NCI-H187 (cell line): ENCODE results near the gene REC114.
"Not testable (repeated sequence)": the region's sequence is repeated elsewhere in the genome, so short reads cannot be mapped to it uniquely, and the experiment has no call there.

ENCODE experiments used
- DNase-seq, 2 experiments: peaks; one replicate each; lab custom pipeline; 2025; lab: John Stamatoyannopoulos, UW

The REC114 gene

GRCh38 chr15:73530649-73531048 is 87.7 kb downstream of the REC114 start:
- no peak for DNase-seq

GRCh38 chr15:73538123-73538522 is 95.2 kb downstream of the REC114 start:
- no peak for DNase-seq

DNA sequence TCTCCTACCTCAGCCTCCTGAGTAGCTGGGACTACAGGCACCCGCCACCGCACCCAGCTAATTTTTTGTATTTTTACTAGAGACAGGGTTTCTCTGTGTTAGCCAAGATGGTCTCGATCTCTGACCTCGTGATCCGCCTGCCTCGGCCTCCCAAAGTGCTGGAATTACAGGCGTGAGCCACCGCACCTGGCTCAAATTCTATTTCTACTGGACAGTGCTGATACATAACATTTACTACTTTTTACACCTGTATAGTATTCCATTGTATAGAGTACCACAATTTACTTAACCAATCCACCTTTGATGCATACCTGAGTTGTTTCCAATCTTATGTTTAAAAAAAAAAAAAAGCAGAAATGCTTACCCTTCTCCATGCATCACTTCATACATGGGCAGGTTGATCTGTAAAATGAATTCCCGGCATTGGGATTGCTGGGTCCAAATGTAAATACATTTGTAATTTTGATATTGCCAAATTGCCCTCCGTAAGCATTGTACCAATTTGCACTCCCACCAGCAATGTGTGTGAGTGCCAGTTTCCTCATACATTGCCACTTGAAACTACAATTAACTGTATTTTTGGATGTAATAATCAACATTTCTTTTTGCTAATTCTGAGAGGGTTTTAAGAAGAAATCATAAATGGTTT is 95.7 kb downstream of the REC114 start:
- no peak for DNase-seq

GRCh38 chr15:73539212-73540128 is 96.5 kb downstream of the REC114 start:
- no peak for DNase-seq

GRCh38 chr15:73540161-73540560 is 97.2 kb downstream of the REC114 start:
- DNase-seq, result no peak

GRCh38 chr15:73541479-73541878 is 98.5 kb downstream of the REC114 start:
- no peak for DNase-seq

DNA sequence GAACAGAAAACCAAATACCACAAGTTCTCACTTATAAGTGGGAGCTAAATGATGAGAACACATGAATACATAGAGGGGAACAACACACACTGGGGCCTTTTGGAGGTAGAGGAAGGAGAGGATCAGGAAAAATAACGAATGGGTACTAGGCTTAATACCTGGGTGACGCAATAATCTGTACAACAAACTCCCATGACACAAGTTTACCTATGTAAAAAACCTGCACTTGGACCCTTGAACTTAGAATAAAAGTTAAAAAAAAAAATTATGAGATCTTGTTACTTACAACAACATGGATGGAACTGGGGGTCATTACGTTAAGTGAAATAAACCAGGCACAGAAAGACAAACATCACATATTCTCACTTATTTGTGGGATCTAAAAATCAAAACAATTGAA is 106.0 kb downstream of the REC114 start:
- DNase-seq, result not testable (repeated sequence)

- no peak for DNase-seq
Observed at GRCh38 chr15:73550190-73550589, 107.2 kb downstream of the REC114 start.

DNA sequence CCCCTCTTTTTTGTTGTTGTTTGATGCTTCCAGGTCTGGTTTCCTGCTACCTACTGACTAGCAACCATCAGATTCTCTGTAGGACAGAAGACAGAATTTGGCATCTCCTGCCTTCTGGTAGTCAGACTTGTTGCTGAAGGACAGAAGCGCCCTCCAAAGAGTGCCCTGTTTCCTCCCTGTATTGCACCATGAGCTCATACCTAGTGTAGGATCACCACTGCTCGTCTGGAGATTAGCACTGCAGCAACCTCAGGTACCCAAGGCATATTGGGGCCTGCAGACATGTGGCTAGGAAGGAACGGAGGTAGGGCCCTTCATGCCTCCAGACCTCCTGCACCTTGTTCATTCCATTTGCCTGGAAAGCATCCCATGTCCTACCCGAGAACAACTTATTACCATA is 112.1 kb downstream of the REC114 start:
- no peak for DNase-seq

GRCh38 chr15:73558529-73558928 is 115.6 kb downstream of the REC114 start:
- no peak for DNase-seq

- DNase-seq, result peak in 1 of 2 experiments; percentile 16
Observed at GRCh38 chr15:73560501-73561117, 117.6 kb downstream of the REC114 start.

- DNase-seq, result no peak
Observed at GRCh38 chr15:73564255-73564654, 121.3 kb downstream of the REC114 start.

DNA sequence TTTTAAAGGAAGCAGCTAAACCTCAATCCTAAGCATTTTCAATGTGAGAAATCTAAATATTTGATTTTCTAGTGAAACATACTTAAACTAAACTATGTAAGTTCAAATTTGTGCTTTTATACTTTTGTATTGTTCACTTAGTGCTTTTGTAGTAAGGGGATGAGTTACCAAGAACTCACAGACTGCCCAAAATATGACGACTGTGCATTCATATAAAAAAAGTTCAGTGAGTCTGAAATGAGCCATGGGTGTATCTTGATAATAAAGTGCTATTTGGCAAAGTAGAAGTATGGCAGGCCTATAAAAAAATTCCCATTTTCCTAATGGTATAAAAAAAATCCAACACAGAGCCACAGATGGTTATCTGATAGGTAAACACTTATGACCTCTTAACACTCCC is 124.1 kb downstream of the REC114 start:
- no peak for DNase-seq

GRCh38 chr15:73568564-73569280 is 125.8 kb downstream of the REC114 start:
- DNase-seq, result no peak

- no peak for DNase-seq
Observed at GRCh38 chr15:73569361-73569760, 126.4 kb downstream of the REC114 start.

- DNase-seq, result no peak
Observed at GRCh38 chr15:73570355-73571032, 127.5 kb downstream of the REC114 start.

GRCh38 chr15:73571346-73571745 is 128.4 kb downstream of the REC114 start:
- DNase-seq, result peak; percentile 32 to 55

DNA sequence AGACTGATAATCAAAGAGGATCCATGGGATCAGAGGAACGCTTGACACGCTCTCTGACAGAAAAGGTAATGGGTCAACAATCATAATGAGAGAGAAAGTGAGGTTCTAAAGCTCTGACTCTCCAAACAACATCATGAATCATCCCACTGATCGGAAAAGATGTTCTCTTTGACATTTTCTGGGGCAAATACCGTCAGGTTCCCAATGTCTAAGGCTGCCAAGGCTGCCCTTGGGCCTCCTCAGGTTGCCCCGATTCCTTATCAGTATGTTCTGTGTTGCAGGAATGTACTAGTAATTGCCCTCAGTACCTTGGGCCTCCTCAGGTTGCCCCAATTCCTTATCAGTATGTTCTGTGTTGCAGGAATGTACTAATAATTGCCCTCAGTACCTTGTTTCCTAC is 129.3 kb downstream of the REC114 start:
- no peak for DNase-seq

DNA sequence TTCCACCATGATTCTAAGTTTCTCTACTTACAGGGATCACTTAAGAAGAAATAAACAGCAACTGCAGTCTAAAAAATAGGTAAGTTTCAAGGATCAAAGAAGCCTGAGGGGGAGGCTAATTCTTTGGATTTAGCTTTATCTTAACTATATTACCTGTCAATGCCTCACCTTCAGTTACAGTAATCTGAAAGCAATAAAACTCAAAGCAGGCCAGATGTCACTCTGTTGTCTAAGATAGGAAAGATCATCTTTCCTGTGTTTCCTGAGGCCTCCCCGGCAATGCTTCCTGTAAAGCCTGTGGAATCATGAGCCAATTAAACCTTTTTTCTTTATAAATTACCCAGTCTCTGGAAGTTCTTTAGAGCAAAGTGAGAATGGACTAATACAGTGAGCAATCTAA is 130.1 kb downstream of the REC114 start:
- no peak for DNase-seq

DNA sequence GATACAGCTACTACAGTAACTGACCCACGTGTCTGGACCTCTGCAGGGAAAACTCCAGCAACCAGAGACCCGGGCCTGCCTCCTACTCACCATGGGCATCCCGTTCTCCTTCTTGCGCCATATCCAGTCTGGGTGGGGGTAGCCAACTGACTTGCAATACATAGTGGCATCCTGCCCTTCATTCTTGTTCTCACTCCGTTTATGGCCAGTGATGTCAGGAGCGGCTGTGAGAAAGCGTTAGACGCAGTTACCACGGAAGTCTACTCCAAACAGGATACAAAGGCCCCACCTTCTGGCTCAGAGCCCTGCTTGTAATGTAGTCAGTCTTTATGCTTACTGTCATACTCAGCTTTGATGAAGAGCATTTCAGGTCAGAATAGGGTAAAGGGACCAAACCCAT is 130.6 kb downstream of the REC114 start:
- DNase-seq, result no peak

GRCh38 chr15:73575636-73576247 is 132.8 kb downstream of the REC114 start:
- DNase-seq, result no peak
